ENCODE results near the gene MTFMT. TPM values are rescaled to one million over a fixed set of nuclear protein-coding genes. Genes with fewer than 3 reads are reported as not detected.
A peak's percentile ranks its signal among the peaks of the same experiment; 100 is the strongest.

MTFMT gene
- total RNA-seq, 1 experiment from 2014 or later = 30.4 TPM

- POLR2A ChIA-PET = no interaction called here
- Histone ChIP-seq H3K79me2 (ENCODE audit: insufficient read depth, low read length) (no peaks in the 10 kb centered on the region), H3K9me2 (ENCODE audit: insufficient read depth) (no peaks in the 10 kb centered on the region), H4K20me1 (ENCODE audit: insufficient read depth) (no peaks in the 10 kb centered on the region), H3K27ac (ENCODE audit: low read depth, low read length) (no peak overlapping the region), H3K4me1 (ENCODE audit: control insufficient read depth in 1 of 2, insufficient read depth in 2 of 2, low read length in 2 of 2) (peaks cover 17 to 25% of the 10 kb centered on the region in 2 experiments), H3K4me3 (replicated peaks in 1 of 2; ENCODE audit: low read depth in 1 of 2, low read length in 2 of 2) (no peak overlapping the region), H3K27me3 (ENCODE audit: insufficient read depth, low read length) (no peaks in the 10 kb centered on the region), H3K4me2 (ENCODE audit: low read length) (no peak overlapping the region), H3K9me3 (ENCODE audit: control insufficient read depth in 1 of 2, insufficient read depth in 1 of 2, low read depth in 1 of 2, low read length in 2 of 2) (no peaks in the 10 kb centered on the region), H3K9ac (ENCODE audit: low read length) (no peak overlapping the region), H3K36me3 (ENCODE audit: control insufficient read depth in 1 of 2, insufficient read depth in 2 of 2, low read length in 2 of 2) (no peaks in the 10 kb centered on the region), H2AFZ (ENCODE audit: low read depth, low read length, poor library complexity, severe bottlenecking) (no peak overlapping the region)
- no TSS peak for BruUV-seq (replicated peaks)
- RAD21 ChIA-PET (ENCODE audit: low non-redundant PET in 1 of 2, low total read pairs in 2 of 2, uncharacterized antibody in 2 of 2, unreplicated experiment in 2 of 2) = interaction anchor here in 1 of 2 experiments (0.7 kb wide), 1 partner anchor 41 kb away, joined by 3 read pairs; no protein-coding TSS in a partner anchor
- CTCF ChIA-PET = interaction anchor here (1.5 kb wide), 1 partner anchor 27 kb away, joined by 3 read pairs; no protein-coding TSS in a partner anchor
- no peak for DNase-seq (ENCODE audit: low read depth, low spot score)
- intact Hi-C loops (cut with micrococcal nuclease) = no loop called here
- TF ChIP-seq CTCF (IDR thresholded peaks at IDR 0.05 in 2 of 3, conservative IDR thresholded peaks at IDR 0.05 in 1 of 3; ENCODE audit: borderline replicate concordance in 1 of 3, insufficient read depth in 1 of 3, low read depth in 2 of 3, low read length in 2 of 3) (0 out of 6 replicates have a peak, but pooled peaks of 1 of the 3 experiments have one; percentile 9), EZH2phosphoT487 (IDR thresholded peaks at IDR 0.05; ENCODE audit: borderline replicate concordance) (no peak), SIN3A (IDR thresholded peaks at IDR 0.05; ENCODE audit: low read depth) (no peak), EZH2 (IDR thresholded peaks at IDR 0.05) (no peak)
- no peak for ATAC-seq
Measured at GRCh38 chr15:65060641-65061397, 31.4 kb upstream of the MTFMT start.

GRCh38 chr15:65059931-65060596 is 30.6 kb upstream of the MTFMT start:
- no peak overlapping the region for H2AFZ ChIP-seq (ENCODE audit: low read depth, low read length, poor library complexity, severe bottlenecking)
- no TSS peak for BruUV-seq (replicated peaks)
- TF ChIP-seq POLR2A (IDR thresholded peaks at IDR 0.05; ENCODE audit: borderline replicate concordance, extremely low read depth, insufficient read depth, insufficient read length) = no peak
- no peak for TF ChIP-seq MAX (IDR thresholded peaks at IDR 0.05)
- no peak for TF ChIP-seq JUND (IDR thresholded peaks at IDR 0.05)
- TF ChIP-seq RAD21 (IDR thresholded peaks at IDR 0.05; ENCODE audit: low read depth) = no peak
- TF ChIP-seq SIN3A (IDR thresholded peaks at IDR 0.05; ENCODE audit: low read depth) = no peak
- no peak for TF ChIP-seq SRF (IDR thresholded peaks at IDR 0.05; ENCODE audit: low read depth)
- TF ChIP-seq REST (IDR thresholded peaks at IDR 0.05; ENCODE audit: low read depth) = no peak

More at GRCh38 chr15:65059931-65060596, 30.6 kb upstream of the MTFMT start:
- no peak for DNase-seq (ENCODE audit: low read depth, low spot score)
- Histone ChIP-seq H3K9me2 (ENCODE audit: insufficient read depth) (no peaks in the 10 kb centered on the region), H3K27ac (ENCODE audit: low read depth, low read length) (no peak overlapping the region), H3K4me1 (ENCODE audit: control insufficient read depth in 1 of 2, insufficient read depth in 2 of 2, low read length in 2 of 2) (peaks cover 23 to 32% of the 10 kb centered on the region in 2 experiments), H3K79me2 (ENCODE audit: insufficient read depth, low read length) (no peaks in the 10 kb centered on the region), H3K36me3 (ENCODE audit: control insufficient read depth in 1 of 2, insufficient read depth in 2 of 2, low read length in 2 of 2) (no peaks in the 10 kb centered on the region), H4K20me1 (ENCODE audit: insufficient read depth) (no peaks in the 10 kb centered on the region), H3K27me3 (ENCODE audit: insufficient read depth, low read length) (no peaks in the 10 kb centered on the region), H3K9me3 (ENCODE audit: control insufficient read depth in 1 of 2, insufficient read depth in 1 of 2, low read depth in 1 of 2, low read length in 2 of 2) (no peaks in the 10 kb centered on the region), H3K4me3 (replicated peaks in 1 of 2; ENCODE audit: low read depth in 1 of 2, low read length in 2 of 2) (no peak overlapping the region), H3K9ac (ENCODE audit: low read length) (no peak overlapping the region), H3K4me2 (ENCODE audit: low read length) (no peak overlapping the region)
- ChIA-PET POLR2A (no interaction called here), RAD21 (ENCODE audit: low non-redundant PET in 1 of 2, low total read pairs in 2 of 2, uncharacterized antibody in 2 of 2, unreplicated experiment in 2 of 2) (no interaction called here), CTCF (interaction anchor here (1.5 kb wide), 1 partner anchor 26 kb away, joined by 3 read pairs; no protein-coding TSS in a partner anchor)
- ATAC-seq = no peak
- intact Hi-C loops (cut with micrococcal nuclease) = no loop called here

Data from HCT116 (cell line).